Hindlimb muscle (tissue), 1 donor: ENCODE results near the gene CDKL1. TPM values are rescaled to one million over a fixed set of nuclear protein-coding genes. Genes with fewer than 3 reads are reported as not detected.
"Not testable (repeated sequence)": the region's sequence is repeated elsewhere in the genome, so short reads cannot be mapped to it uniquely, and the experiment has no call there.

Experiments used
- DNase-seq: peaks from one replicate; pipeline ENCODE4 v3.0.0-alpha.2; 2013
- polyA plus RNA-seq: library from polyadenylated mRNA; unstranded; fragments of 120-200 nt; gene quantifications from one replicate; pipeline ENCODE4 v1.2.1, GENCODE V29; 2013; ENCODE audit not compliant: insufficient read length

The CDKL1 gene
- polyA plus RNA-seq, 1 donor: 7.2 TPM

- DNase-seq: not testable (repeated sequence)
These were observed 40.4 kb downstream of the CDKL1 start for GRCh38 chr14:50356283-50356682.

GRCh38 chr14:50355692-50356091, 41.0 kb downstream of the CDKL1 start:
- no peak for DNase-seq

GRCh38 chr14:50354527-50354926, 42.2 kb downstream of the CDKL1 start:
- no peak for DNase-seq

GRCh38 chr14:50353126-50353525, 43.6 kb downstream of the CDKL1 start:
- no peak for DNase-seq

GRCh38 chr14:50352584-50352983, 44.1 kb downstream of the CDKL1 start:
- no peak for DNase-seq

- DNase-seq: no peak
These were observed 45.7 kb downstream of the CDKL1 start for GRCh38 chr14:50350975-50351374.

GRCh38 chr14:50348933-50349332, 47.7 kb downstream of the CDKL1 start:
- DNase-seq: no peak

- no peak for DNase-seq
These were observed 49.2 kb downstream of the CDKL1 start for GRCh38 chr14:50347521-50347920.

GRCh38 chr14:50345846-50346422, 50.7 kb downstream of the CDKL1 start:
- DNase-seq: no peak

- DNase-seq: no peak
These were observed 51.7 kb downstream of the CDKL1 start for GRCh38 chr14:50344876-50345563.

GRCh38 chr14:50344116-50344775, 52.4 kb downstream of the CDKL1 start:
- no peak for DNase-seq

- no peak for DNase-seq
These were observed 53.2 kb downstream of the CDKL1 start for GRCh38 chr14:50343434-50343833.

GRCh38 chr14:50342221-50343078, 54.2 kb downstream of the CDKL1 start:
- peak; percentile 49 for DNase-seq

GRCh38 chr14:50340963-50341362, 55.7 kb downstream of the CDKL1 start:
- DNase-seq: no peak

- no peak for DNase-seq
These were observed 56.6 kb downstream of the CDKL1 start for GRCh38 chr14:50340045-50340444.

GRCh38 chr14:50339178-50339804, 57.4 kb downstream of the CDKL1 start:
- no peak for DNase-seq

- no peak for DNase-seq
These were observed 58.1 kb downstream of the CDKL1 start for GRCh38 chr14:50338587-50338986.

- DNase-seq: no peak
These were observed 60.5 kb downstream of the CDKL1 start for GRCh38 chr14:50335989-50336824.

- peak; percentile 71 for DNase-seq
These were observed 61.3 kb downstream of the CDKL1 start for GRCh38 chr14:50335389-50335788.

GRCh38 chr14:50334211-50334610, 62.5 kb downstream of the CDKL1 start:
- no peak for DNase-seq

- no peak for DNase-seq
These were observed 63.6 kb downstream of the CDKL1 start for GRCh38 chr14:50333014-50333509.
